ENCODE results near the gene MPHOSPH10.
"Not testable (repeated sequence)": the region's sequence is repeated elsewhere in the genome, so short reads cannot be mapped to it uniquely, and the experiment has no call there.

The MPHOSPH10 gene

DNA sequence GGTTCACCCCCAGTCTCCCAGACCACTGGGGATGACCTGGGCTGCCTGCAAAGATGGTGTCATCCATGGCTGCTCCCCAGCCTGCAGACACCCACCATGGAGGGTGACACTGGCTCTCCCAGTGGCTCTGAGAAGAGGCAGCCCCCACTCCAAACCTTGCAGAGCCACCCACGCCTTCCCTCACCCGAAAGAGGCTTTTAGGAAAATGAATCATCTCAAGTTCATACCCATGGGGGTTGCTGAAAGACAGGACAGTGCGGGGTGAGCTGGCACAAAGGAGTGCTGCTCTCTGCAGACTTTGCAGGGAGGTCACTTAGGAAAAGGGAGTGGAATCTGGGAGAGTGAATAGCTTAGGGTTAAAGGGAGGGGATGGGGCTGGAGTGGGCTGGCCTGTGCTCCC lies 36.4 kb downstream of the MPHOSPH10 start:
- DNase-seq = no peak

DNA sequence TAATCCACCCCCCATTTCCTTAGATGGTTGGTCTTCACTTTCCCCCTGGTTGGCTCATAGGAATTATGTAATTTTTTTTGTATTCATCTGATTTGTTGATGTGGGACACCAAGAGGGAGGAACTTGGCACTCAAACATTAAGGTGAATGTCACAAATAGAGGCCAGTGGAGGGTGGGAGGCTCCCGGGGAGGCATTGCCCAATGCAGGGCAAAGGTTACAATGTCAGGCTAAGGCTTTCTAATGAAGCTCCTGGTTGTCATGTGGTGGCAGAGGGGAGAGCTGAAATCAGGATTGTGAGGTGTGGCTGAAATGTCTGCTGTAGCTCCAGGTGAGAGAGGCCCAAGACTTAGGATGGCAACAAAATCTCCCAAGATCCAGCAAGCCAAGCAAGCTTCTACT lies 42.7 kb downstream of the MPHOSPH10 start:
- no peak for DNase-seq

GRCh38 chr2:71174207-71174606 lies 43.8 kb downstream of the MPHOSPH10 start:
- DNase-seq = no peak

DNA sequence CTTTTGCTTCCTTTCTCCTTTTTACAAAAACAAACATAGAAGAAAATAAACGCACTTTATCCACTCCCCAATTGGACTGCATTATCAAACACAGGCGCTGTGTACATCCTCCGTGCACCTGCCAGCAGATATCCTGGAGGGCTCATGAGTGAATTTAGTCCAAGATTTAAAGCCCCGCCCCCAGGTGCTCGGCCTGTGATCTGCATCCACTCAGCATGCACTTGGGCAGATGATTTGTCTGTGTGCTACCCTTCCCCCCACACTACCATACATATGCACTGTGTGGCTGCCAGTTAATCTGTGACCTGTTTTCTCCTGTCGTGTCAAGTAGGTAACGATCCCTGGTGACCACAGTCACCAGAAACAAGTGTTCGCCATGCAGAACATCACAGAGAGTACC lies 48.4 kb downstream of the MPHOSPH10 start:
- DNase-seq = not testable (repeated sequence)

DNA sequence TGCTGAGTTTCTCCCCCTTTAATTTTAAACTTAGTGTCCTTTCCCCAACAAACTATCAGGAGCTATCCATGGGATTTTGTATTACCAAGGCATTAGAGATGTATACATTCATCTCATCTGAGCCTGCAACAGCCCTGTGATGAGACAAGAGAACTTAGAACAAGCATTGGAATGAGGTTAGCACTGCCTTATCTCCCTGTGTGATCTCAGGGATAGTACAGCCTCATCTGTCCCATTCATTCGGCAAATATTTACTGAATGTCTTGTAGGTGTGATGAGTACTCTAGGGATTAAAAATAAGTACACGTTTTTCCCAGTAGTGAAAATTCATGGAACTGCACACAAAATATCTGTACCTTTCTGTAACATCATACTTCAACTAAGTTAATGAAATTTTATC lies 50.9 kb downstream of the MPHOSPH10 start:
- DNase-seq = no peak

DNA sequence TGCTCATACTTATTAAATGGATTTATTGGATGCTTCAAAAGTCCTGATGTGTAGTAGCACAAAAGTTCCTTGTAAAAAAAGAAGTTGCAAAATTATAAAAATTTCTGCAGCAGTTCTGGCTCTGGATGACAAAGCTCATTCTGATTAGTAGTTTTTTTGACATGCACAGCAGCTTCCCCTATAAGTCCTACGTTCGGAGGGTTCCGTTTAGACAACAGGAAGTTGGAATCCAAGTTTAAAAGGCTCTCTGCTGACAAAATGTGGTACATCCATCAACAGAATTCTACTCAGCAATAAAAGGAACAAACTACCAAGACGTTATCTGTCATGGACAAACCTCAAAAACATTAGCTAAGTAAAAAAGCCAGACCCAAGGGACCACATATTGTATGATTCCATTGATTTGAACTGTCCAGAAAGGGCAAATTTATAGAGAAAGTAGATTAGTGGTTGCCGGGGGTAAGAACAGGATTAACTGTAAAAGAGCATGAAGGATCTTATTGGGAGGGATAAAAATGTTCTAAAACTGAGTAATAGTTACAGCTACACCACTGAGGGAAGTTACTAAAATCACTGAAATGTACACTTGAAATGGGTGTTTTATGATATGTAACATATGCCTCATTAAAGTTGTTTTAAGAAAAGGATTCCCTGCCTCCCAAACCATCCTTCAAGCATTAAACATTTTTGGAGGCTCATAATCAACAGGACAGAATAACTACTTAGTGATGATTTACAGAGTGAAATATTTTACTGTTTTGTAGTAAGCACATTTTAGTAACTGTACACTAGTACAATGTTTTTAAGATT lies 53.1 kb downstream of the MPHOSPH10 start:
- DNase-seq = not testable (repeated sequence)

DNA sequence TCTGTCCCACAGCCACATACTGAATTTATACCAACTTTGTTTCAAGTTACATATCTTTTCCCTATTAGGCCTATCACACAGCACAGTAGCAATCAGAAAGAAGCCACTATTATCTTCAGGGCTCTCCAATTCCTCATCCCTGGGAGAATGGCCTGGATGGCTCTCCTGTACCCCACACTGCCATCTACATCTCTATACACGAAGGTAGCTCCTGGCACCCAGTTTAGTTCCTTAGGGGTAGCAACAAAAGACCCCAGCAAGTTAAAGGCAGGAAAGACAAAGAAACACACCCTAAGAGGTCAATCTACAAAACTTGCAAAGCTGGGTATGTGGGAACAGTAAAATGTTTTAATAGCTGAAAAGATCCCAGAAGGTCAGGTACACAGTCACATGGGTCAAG lies 56.5 kb downstream of the MPHOSPH10 start:
- no peak for DNase-seq

GRCh38 chr2:71187589-71187988 lies 57.2 kb downstream of the MPHOSPH10 start:
- no peak for DNase-seq

DNA sequence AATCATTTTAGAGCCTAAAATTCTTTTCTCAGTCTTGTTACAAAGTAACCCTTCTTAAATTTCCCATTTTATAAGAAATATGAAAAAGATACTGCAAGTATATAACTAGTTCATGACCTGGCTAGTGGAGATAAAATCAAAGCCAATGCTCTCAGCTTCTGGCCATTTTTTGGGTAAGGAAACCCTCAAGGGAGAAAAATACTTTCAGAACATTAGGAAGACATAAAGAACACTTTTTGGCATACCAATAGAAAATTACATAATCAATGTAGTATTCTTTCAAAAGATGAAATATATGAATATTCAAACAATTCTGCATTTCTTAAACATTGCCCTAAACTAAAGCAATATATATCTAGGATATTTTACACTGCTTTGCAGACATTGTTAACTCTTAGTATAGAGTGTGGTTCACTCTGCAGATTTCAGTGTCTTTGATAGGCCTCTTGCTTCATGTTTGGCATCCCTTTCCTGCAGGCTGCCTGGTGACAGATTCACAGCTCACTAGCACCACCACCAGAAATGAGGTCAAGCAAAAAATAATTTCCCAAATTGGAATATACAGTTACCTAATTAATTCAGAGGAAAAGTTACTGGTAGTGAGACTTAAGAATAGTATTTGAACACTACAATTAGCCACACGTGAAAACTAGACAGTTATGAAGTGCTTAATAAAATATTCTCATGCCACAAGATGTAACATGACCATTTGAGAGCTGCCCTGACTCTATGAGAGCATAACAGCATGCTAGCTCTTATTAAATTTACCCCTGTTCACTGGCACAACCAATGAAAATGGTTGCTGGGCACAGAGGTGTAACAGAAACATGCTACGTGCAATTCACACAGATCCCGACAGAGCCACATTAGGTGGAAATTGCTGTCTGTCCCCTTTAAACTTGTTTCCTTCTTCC lies 60.5 kb downstream of the MPHOSPH10 start:
- peak in 10 of 56 donors; percentile 3 to 27 (median 7) for DNase-seq

GRCh38 chr2:71191570-71191943 lies 61.1 kb downstream of the MPHOSPH10 start:
- DNase-seq = no peak
